Measurements from ENCODE around the gene C1orf50.

GRCh38 chr1:42780176-42780575, 13.1 kb downstream of the C1orf50 start:
- TF ChIP-seq CTCF (IDR thresholded peaks at IDR 0.05): no peak
- no peak for TF ChIP-seq POLR2A (IDR thresholded peaks at IDR 0.05)
- TF ChIP-seq POLR2AphosphoS5 (IDR thresholded peaks at IDR 0.05): no peak

Measured in upper lobe of left lung (tissue), 4 donors.